PC-3 (cell line): ENCODE results near the gene ASXL2.

ENCODE experiments used
- EZH2 ChIP-seq: fragments of 300-600 bp; sonication (generic); IDR thresholded peaks from one replicate; pipeline ENCODE4 v1.6.1; 2017; ENCODE audit warnings: antibody characterized with exemption, mild to moderate bottlenecking, low read length; ENCODE audit not compliant: unreplicated experiment
- TF ChIP-seq, protein P1 (sequence below): fragments of 300-600 bp; sonication (generic); conservative IDR thresholded peaks from 2 replicates; pipeline ENCODE4 v1.5.1; 2017; ENCODE audit warnings: antibody characterized with exemption, low read depth, mild to moderate bottlenecking, low read length

DNA sequence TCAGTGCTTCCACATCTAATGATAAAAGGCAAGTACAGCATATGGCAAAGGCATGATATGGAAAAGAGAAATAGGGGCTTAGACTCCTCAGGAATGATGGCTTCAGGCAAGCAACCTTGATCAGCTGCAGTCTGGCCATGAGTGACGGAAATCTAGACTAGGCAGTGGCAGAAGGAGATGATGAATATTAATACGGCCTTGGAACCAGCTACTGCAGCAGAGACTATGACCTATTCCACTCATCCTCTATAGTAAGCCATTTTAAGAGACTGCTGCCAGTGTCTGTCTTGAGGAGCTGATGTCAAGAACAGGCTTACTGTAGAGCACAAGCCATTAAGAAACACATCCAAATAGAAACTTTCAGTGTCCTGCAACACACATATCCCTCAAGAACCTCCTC is 23.7 kb downstream of the ASXL2 start:
- TF ChIP-seq, protein P1, sequence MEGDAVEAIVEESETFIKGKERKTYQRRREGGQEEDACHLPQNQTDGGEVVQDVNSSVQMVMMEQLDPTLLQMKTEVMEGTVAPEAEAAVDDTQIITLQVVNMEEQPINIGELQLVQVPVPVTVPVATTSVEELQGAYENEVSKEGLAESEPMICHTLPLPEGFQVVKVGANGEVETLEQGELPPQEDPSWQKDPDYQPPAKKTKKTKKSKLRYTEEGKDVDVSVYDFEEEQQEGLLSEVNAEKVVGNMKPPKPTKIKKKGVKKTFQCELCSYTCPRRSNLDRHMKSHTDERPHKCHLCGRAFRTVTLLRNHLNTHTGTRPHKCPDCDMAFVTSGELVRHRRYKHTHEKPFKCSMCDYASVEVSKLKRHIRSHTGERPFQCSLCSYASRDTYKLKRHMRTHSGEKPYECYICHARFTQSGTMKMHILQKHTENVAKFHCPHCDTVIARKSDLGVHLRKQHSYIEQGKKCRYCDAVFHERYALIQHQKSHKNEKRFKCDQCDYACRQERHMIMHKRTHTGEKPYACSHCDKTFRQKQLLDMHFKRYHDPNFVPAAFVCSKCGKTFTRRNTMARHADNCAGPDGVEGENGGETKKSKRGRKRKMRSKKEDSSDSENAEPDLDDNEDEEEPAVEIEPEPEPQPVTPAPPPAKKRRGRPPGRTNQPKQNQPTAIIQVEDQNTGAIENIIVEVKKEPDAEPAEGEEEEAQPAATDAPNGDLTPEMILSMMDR = no peak
- no peak for TF ChIP-seq EZH2
